Body of pancreas (tissue), 4 donors: ENCODE results near the gene RNLS. TPM values are rescaled to one million over a fixed set of nuclear protein-coding genes. Genes with fewer than 3 reads are reported as not detected.

ENCODE experiments used
- ATAC-seq: fragments of 150-250 bp; one replicate; pipeline ENCODE4 v1.9.1; 2016
- DNase-seq, 4 donors: peaks; one replicate each; pipeline ENCODE4 v3.0.0-alpha.2; 2019
- H3K27ac ChIP-seq, 4 donors: fragments of 200-600 bp; sonication (generic); 1 replicate in 3 of 4; 2 replicates in 1 of 4; pipeline versions ENCODE4 v1.5.1 to v1.6.1; 2016 to 2019; ENCODE audit warnings: mild to moderate bottlenecking in 1 of 4, mixed read lengths in 1 of 4, moderate library complexity in 1 of 4
- H3K27me3 ChIP-seq, 2 donors: fragments of 200-600 bp; sonication (generic); one replicate each; pipeline ENCODE4 v1.6.0; 2016; ENCODE audit warnings: mild to moderate bottlenecking in 1 of 2
- H3K36me3 ChIP-seq, 2 donors: fragments of 200-600 bp; sonication (generic); replicated peaks in 1 of 2; 2 replicates each; pipeline ENCODE4 v1.5.1; 2016; ENCODE audit warnings: low read depth in 2 of 2; ENCODE audit not compliant: insufficient read depth in 1 of 2
- H3K4me1 ChIP-seq: fragments of 200-600 bp; sonication (generic); one replicate; pipeline ENCODE4 v1.6.0; 2016
- H3K4me3 ChIP-seq, 2 donors: fragments of 200-600 bp; sonication (generic); 1 replicate in 1 of 2; 2 replicates in 1 of 2; pipeline ENCODE4 v1.5.1; 2016 to 2019
- H3K9me3 ChIP-seq, 3 donors: fragments of 200-600 bp; sonication (generic); 1 replicate in 2 of 3; 2 replicates in 1 of 3; pipeline ENCODE4 v1.5.1; 2016
- CTCF ChIP-seq, 7 experiments: fragments of 450-650 bp in 4 of 7; fragments of 200-600 bp in 3 of 7; sonication (generic) in 3 of 7; IDR thresholded peaks; one replicate each; pipeline ENCODE4 v1.5.1; 2016 to 2019; ENCODE audit warnings: antibody characterized with exemption in 7 of 7
- POLR2A ChIP-seq, 3 donors: fragments of 450-650 bp; IDR thresholded peaks; one replicate each; pipeline ENCODE4 v1.6.1; 2016; ENCODE audit warnings: antibody characterized with exemption in 3 of 3, mild to moderate bottlenecking in 2 of 3
- WGBS, 2 donors: methylation state at CpG; one replicate each; pipeline ENCODE4 v1.1.5; 2017; 5-methylcytosine and 5-hydroxymethylcytosine counted together
- intact Hi-C: fragments of 100-400 bp; cut with DNase I; formaldehyde crosslinking; loops from one replicate; pipeline ENCODE4 v1.15.1; 2023
- total RNA-seq, 2 donors: library from RNA; depleted of rRNA; stranded (reverse); fragments of >200 nt; gene quantifications; one replicate each; pipeline ENCODE4 v1.1.0, GENCODE V29; 2016

Gene RNLS
- total RNA-seq, 2 donors from 2014 or later = 7.9 to 26.5 TPM

DNA sequence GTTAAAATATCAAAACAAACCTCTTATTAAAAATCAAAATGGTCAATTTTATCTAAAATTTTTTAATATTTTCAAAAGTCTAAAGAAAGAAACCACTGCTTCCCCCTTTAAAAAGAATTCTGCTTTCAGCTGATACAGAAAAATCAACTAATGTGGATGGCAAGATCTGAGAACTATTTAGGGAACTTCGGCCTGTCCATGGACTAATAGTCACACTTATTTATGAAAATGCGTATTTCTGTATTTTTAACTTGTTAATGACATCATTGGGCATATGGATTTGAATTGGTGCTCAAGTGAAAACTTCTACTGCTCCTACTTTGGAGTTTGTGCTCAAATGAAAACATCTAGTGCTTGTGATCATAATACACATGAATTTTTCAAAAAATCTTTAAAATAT, 31.9 kb downstream of the RNLS start:
- Histone ChIP-seq H3K4me1 (no peaks in the 10 kb centered on the region), H3K36me3 (no peaks in the 10 kb centered on the region), H3K27me3 (no peaks in the 10 kb centered on the region), H3K9me3 (no peaks in the 10 kb centered on the region), H3K4me3 (no peak overlapping the region), H3K27ac (no peak overlapping the region)
- WGBS, 2 donors = 86 to 94% methylated on average over 2 of the region's 2 CpGs
- no peak for ATAC-seq
- intact Hi-C loops = loop anchor here (10.0 kb wide), 1 partner anchor 696 kb away; no protein-coding TSS in a partner anchor
- TF ChIP-seq CTCF (IDR thresholded peaks at IDR 0.05) (no peak), POLR2A (IDR thresholded peaks at IDR 0.05) (no peak)
- DNase-seq = no peak

DNA sequence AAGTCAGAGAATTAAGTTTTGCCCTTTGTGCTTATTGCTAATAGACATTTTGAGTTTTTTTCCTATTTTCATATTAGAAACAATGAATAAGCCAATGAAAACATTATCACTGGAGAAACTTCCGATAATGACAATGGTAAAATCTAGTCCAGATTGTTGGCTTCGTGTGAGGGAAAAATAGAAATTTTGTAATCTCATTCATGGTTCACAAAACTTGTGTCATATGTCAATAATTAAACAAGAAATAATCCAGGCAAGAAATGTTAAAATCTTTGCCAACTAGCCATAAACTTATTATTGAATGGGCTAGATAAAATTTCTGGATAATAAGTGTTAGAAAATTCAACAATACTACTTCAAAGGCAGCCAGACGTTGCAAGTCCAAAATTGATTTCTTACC, 36.6 kb downstream of the RNLS start:
- H3K36me3 ChIP-seq = no peaks in the 10 kb centered on the region
- no peaks in the 10 kb centered on the region for H3K9me3 ChIP-seq
- TF ChIP-seq POLR2A (IDR thresholded peaks at IDR 0.05) = no peak
- no peak for TF ChIP-seq CTCF (IDR thresholded peaks at IDR 0.05)
- ATAC-seq (no peak), DNase-seq (no peak)
- intact Hi-C loops = loop anchor here (10.0 kb wide), 1 partner anchor 432 kb away; no protein-coding TSS in a partner anchor
- 15 to 27% methylated on average over 3 of the region's 3 CpGs for WGBS, 2 donors
- no peak overlapping the region for H3K4me3 ChIP-seq
- H3K4me1 ChIP-seq = peaks cover 4% of the 10 kb centered on the region
- H3K27me3 ChIP-seq = no peaks in the 10 kb centered on the region
- no peak overlapping the region for H3K27ac ChIP-seq

GRCh38 chr10:88545359-88545758, 37.8 kb downstream of the RNLS start:
- peaks cover 16% of the 10 kb centered on the region for H3K4me1 ChIP-seq
- no peak overlapping the region for H3K27ac ChIP-seq
- intact Hi-C loops = loop anchor here (10.0 kb wide), 1 partner anchor 431 kb away; no protein-coding TSS in a partner anchor
- H3K9me3 ChIP-seq = no peaks in the 10 kb centered on the region
- WGBS, 2 donors = 84 to 88% methylated on average over 4 of the region's 4 CpGs
- TF ChIP-seq POLR2A (IDR thresholded peaks at IDR 0.05) (no peak), CTCF (IDR thresholded peaks at IDR 0.05) (no peak)
- no peak overlapping the region for H3K4me3 ChIP-seq
- DNase-seq (no peak), ATAC-seq (no peak)
- H3K36me3 ChIP-seq = no peaks in the 10 kb centered on the region
- no peaks in the 10 kb centered on the region for H3K27me3 ChIP-seq

DNA sequence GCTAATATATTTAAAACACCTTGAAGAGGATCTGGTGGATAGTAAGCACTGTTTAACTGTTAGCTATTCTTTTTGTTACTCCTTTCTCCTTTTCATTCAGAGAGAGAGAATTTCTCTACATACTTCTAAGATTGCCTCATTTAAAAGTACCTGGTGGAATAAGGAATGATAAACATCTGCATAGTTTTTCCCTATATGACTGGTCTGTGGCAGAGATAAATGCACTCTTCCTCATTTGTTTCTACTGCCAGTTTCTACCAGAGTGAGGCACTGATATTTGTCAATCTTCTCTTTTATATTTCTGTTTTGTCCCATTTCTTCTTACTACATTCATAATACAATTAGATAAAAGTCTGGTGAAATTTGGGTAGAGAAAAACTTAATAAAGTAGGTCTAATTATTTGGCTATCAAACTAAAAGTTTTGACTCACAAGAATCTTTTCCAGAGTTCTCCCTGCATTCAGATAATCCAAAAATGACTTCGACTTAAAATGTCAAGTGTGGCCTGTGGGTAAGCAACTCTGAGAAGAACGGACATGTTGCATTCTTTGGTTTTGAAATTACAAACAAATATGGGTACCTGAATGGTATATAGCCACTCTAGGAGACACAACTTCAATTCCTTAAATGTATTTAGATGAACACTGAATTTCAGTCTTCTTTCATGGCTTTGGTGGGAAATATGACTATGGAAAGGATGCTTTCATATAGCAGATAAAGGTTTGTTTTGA, 38.8 kb downstream of the RNLS start:
- DNase-seq (no peak), ATAC-seq (no peak)
- H3K36me3 ChIP-seq = no peaks in the 10 kb centered on the region
- H3K27ac ChIP-seq = no peak overlapping the region
- H3K4me1 ChIP-seq = peaks cover 21% of the 10 kb centered on the region
- H3K27me3 ChIP-seq = no peaks in the 10 kb centered on the region
- no peaks in the 10 kb centered on the region for H3K9me3 ChIP-seq
- intact Hi-C loops = loop anchor here (10.0 kb wide), 1 partner anchor 430 kb away; no protein-coding TSS in a partner anchor
- H3K4me3 ChIP-seq = no peak overlapping the region
- 91 to 93% methylated on average over 2 of the region's 2 CpGs for WGBS, 2 donors
- TF ChIP-seq CTCF (IDR thresholded peaks at IDR 0.05) (no peak), POLR2A (IDR thresholded peaks at IDR 0.05) (no peak)

- Histone ChIP-seq H3K27ac (no peak overlapping the region), H3K36me3 (no peaks in the 10 kb centered on the region), H3K4me3 (no peak overlapping the region), H3K9me3 (no peaks in the 10 kb centered on the region), H3K27me3 (no peaks in the 10 kb centered on the region), H3K4me1 (peaks cover 21% of the 10 kb centered on the region)
- intact Hi-C loops = loop anchor here (10.0 kb wide), 1 partner anchor 428 kb away; no protein-coding TSS in a partner anchor
- DNase-seq (no peak), ATAC-seq (no peak)
- 74 to 83% methylated on average over 4 of the region's 4 CpGs for WGBS, 2 donors
- TF ChIP-seq POLR2A (IDR thresholded peaks at IDR 0.05) = no peak
Measured at GRCh38 chr10:88542522-88542921, 40.6 kb downstream of the RNLS start.
